ENCODE data around the gene UTY.
"Not testable (repeated sequence)": the region's sequence is repeated elsewhere in the genome, so short reads cannot be mapped to it uniquely, and the experiment has no call there.

The UTY gene

DNA sequence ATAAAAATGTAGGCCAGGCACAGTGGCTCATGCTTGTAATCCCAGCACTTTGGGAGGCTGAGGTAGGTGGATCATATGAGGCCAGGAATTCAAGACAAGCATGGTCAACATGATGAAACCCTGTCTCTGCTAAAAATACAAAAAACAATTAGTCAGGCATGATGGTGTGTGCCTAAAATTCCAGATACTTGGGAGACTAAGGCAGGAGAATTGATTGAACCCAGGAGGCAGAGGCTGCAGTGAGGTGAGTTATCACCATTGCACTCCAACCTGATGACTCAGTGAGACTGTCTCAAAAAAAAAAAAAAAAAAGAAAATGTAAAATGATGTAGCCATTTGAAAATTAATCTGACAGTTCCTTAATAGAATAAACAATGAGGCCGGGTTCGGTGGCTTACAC, 171.9 kb downstream of the UTY start:
- DNase-seq (ENCODE audit: low read depth in 2 of 2, low spot score in 1 of 2) = no peak

DNA sequence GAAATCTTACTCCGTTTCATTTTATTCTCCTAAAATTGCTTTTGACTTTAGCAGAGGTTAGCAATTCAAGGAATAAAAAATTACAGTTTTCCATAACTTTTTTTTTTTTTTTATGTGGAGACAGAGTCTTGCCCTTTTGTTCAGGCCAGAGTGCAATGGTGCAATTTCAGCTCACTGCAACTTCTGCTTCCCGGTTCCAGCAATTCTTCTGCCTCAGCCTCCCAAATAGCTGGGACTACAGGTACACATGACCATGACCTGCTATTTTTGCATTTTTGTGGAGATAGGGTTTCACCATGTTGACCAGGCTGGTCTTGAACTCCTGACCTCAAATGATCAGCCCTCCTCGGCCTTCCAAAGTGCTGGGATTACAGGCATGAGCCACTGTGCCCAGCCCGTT, 179.0 kb downstream of the UTY start:
- no peak for DNase-seq (ENCODE audit: low read depth in 2 of 2, low spot score in 1 of 2)

DNA sequence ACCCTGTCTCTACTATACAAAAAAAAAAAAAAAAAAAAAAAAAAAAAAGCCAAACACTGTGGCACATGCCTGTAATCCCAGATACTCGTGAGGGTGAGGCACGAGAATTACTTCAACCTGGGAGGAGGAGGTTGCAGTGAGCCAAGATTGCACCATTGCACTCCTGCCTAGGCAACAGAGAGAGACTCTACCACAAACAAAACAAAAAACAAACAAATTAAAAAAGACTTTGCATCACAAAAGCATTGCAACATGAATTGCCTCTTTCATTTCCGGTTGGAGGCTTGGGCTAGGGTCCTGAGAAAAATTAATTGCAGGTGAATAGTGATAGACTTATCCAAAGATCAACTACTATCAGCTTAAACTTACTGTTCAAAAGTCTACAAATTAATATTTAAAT, 180.4 kb downstream of the UTY start:
- DNase-seq (ENCODE audit: low read depth in 2 of 2, low spot score in 1 of 2) = no peak

DNA sequence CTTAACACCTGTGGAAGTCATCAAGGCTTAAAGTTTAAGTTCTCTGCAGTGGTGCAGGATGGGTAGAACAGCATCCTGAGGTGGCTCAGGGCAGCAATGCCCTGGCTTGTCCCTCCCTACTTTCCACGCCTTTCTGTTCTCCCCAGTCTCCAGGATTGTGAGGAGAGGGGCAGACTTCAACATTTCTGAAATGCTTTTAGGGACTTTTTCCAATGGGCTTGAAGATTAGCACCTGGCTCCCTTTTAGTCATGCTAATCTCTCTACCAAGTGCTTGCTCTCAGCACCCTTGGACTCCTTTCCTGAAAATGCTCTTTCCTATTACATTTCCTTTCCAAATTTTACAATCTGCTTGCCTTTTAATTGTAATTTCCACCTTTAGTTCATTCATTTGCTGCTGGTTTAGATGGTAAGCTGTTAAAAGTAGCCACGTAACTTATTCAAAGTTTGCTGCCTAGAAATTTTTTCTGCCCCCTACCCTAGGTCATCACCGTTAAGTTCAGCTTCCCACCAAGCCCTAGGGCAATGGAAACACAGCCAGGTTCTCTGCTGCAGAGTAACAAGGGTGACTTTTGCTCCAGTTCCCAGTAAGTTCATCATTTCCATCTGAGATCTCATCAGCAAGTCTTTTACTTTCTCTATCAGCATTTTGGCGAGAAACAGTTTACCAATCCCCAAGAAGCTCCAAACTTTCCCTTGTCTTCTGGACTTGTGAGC, 183.5 kb downstream of the UTY start:
- no peak for DNase-seq (ENCODE audit: low read depth in 2 of 2, low spot score in 1 of 2)

DNA sequence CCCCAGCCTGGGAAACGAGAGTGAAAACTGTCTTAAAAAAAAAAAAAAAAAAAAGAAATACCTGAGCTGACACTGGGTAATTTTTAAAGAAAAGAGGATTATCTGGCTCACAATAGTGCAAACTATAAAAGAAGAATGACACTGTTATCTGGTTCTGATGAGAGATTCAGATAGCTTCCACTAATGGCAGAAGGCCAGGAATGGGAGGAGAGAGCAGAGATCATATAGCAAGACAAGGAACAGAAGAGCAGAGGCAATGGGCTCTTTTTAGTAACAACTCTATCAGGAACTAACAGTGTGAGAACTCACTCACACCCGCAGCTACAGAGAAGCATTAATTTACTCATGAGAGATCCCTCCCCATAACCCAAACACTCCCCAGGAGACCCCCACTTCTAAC, 184.8 kb downstream of the UTY start:
- DNase-seq (ENCODE audit: low read depth in 2 of 2, low spot score in 1 of 2) = no peak

DNA sequence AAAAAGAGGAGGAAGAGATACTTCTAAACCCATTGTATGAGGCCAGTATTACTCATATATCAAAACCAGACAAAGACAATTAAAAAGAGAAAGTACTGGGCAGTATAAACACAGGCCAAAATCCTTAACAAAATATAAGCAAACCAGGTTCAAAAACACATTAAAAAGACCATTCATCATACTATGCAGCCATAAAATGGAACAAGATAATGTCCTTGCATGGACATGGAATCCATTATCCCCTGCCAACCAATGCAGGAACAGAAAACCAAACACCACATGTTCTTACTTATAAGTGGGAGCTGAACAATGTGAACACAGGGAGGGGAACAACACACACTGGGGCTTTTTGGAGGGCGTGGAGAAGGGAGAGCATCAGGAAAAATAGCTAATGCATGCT, 188.6 kb downstream of the UTY start:
- no peak for DNase-seq (ENCODE audit: low read depth in 2 of 2, low spot score in 1 of 2)

DNA sequence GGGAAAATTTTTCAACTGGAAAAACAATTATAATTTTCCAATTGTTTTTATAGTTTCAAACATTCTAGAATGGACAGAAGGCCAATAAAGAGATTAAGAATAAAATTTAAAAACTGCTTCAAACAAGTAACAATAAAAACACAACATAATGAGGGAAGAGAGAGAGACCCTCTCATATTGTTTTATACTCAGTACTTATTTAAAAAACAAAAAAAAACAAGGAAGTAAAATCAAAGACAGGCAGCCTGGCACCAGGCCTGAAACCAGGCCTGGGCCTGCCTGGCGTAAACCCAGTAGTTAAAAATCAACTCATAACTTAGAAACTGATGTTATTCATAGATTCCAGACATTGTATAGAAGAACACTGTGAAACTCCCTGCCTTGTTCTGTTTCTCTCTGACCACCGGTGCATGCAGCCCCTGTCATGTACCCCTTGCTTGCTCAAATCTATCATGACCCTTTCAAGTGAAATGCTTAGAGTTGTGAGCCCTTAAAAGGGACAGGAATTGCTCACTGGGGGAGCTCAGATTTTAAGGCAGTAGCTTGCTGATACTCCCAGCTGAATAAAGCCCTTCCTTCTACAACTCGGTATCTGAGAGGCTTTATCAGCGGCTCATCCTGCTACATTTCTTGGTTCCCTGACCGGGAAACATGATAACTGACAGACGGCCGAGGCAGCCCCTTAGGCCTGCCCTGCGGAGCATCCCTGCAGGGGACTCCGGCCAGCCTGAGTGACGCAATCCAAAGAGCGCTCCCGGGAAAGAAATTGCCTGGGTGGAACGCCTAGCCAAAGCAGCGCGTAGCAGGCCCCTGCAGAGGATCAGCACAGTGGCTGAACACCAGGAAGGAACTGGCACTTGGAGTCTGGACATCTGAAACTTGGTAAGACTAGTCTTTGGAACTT, 197.4 kb downstream of the UTY start:
- DNase-seq (ENCODE audit: low read depth in 2 of 2, low spot score in 1 of 2) = not testable (repeated sequence)

DNA sequence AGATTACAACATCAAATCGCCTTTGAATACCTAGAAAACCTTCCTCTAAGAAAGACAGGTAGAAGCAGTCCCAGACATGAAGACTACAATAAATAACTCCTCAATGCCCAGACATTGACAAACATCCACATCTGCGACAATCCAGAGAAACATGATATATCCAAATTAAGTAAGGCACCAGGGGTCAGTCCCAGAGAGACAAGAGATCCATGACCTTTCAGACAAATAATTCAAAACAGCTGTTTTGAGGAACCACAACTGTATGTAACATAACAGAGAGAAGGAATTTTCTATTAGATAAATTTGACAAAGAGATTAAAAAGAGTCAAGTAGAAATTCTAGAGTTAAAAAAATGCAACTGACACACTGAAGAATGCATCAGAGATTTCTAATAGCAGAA, 200.3 kb downstream of the UTY start:
- no peak for DNase-seq (ENCODE audit: low read depth in 2 of 2, low spot score in 1 of 2)

DNA sequence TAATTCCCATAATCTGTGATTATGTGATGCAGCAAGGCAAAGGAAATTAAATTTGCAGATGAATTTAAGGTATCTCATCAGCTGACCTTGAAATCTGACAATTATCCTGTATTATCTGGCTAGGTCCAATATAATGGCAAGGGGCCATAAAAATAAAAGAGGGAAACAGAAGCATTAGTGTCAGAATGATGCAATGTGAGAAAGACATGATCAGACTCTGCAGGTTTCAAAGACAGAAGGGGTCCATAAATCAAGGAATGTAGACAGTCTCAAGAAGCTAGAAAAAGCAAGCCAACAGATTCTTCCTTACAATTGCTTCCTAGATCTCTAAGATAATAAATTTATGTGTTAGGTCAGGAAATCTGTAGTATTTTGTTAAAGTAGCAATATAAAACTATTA, 208.1 kb downstream of the UTY start:
- DNase-seq (ENCODE audit: low read depth in 2 of 2, low spot score in 1 of 2) = no peak

DNA sequence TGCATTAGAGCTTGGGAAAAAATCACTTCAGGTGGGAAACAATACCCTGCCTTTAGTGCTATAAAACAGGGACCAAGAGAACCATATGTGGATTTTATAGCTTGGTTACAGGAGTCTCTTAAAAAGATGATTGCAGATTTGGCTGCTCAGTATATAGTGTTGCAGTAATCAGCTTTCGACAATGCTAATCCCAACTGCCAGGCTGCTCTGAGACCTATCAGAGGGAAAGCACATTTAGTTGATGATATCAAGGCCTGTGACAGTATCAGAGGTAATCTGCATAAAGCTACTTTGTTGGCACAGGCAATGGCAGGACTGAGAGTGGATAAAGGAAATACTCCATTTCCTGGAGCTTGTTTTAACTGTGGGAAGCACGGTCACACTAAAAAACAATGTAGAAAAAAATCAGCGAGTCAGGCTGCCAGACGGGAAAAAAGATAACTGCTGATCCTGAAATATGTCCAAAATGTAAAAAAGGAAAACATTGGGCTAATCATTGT, 225.8 kb downstream of the UTY start:
- not testable (repeated sequence) for DNase-seq (ENCODE audit: low read depth in 2 of 2, low spot score in 1 of 2)

DNA sequence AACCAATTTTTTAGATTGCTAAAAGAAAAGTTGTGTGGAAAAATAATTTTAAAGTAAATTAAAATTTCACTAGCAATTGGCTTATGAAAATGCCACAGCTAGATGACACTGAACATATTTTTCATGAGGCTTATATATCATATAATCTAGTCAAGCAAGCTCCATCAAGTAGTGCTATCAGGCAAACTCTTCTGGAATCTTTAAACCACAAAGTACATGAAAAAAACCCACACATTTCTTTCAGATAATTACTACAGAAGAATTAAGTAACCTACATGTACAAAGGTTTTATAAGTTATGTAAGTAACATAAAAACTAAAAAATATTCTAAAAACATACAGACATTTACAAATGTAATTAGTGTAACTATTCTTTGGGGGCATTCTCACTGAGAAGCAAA, 229.4 kb downstream of the UTY start:
- DNase-seq (ENCODE audit: low read depth in 2 of 2, low spot score in 1 of 2) = no peak

DNA sequence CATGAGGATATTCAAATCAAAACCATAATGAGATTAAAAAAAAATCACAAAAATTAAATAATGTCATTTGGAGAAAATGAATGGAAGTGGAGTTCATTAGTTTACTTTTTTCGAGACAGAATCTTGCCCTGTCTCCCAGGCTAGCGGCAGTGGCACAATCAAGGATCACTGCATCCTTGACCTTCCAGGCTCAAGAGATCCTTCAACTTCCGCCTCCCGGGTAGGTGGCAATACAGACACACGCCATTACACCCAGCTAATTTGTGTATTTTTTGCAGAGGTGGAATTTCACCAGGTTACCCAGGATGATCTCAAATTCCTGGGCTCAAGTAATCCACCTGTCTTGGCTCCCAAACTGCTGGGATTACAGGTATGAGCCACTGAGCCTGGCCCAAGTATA, 236.1 kb downstream of the UTY start:
- DNase-seq (ENCODE audit: low read depth in 2 of 2, low spot score in 1 of 2) = no peak

DNA sequence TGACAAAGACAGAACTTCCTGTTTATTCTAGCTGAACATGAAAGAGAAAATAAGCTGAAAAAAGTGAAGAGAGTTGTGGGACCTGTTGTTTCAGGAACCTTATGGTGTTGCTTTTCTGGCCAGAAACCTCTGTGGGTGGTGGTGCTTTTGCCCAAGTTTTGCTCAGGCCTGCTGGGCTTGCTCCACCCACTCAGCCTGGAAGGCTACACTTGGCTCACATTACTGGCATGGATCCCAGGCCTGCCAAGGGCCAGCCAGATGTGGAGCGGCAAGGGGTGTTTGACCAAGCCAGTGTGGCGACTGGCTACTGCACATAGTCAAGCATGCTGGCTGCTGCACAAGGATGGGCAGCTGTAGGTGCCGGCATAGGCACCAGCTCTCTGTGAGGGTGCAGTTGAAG, 245.9 kb downstream of the UTY start:
- DNase-seq (ENCODE audit: low read depth in 2 of 2, low spot score in 1 of 2) = no peak

DNA sequence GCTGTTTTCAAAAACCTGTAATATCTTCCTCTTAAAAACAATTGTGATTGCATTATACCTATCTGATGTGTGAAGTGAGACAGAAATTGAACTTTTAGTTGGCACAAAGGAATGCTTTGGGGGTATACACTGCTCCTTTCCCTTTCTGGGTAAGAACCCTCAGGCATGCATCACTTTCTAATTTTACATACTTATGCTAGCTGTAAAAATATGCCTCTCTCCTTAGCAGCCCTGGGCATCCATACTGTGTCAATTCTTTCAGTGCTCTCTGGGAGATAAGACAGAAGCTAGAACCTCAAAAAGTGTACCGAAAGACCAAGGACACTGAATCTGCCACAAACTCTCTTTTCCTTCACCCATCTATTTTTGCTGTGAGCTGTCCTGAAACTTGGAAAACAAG, 246.7 kb downstream of the UTY start:
- DNase-seq (ENCODE audit: low read depth in 2 of 2, low spot score in 1 of 2) = no peak

DNA sequence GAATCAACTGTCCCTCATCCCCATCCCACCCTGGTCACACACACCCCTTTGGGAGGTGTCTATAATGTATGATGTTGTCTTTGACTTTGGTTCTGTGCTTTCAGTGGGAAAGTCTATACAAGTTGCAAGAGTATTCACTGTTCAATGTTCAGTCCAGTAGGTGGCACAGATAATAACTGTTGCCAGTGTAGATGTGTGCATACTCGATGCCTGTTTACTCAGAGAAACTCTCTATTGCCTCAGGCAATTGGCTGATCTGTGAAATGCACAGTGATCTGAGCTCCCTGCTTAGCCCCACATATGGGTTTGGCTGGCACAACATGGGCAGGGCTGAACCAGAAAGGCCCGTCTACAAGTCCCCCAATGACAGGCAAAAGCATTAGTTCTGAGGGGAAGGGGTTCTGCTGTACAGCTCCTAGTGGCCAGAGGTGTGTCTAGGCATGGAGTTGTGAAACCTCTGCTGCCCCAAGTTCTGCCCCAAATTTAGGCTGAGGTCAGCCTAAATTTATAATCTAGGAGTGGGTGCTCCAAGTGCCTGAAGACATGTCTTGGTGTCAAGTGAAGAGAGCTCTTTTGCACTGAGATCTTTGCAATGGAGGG, 252.4 kb downstream of the UTY start:
- no peak for DNase-seq (ENCODE audit: low read depth in 2 of 2, low spot score in 1 of 2)

DNA sequence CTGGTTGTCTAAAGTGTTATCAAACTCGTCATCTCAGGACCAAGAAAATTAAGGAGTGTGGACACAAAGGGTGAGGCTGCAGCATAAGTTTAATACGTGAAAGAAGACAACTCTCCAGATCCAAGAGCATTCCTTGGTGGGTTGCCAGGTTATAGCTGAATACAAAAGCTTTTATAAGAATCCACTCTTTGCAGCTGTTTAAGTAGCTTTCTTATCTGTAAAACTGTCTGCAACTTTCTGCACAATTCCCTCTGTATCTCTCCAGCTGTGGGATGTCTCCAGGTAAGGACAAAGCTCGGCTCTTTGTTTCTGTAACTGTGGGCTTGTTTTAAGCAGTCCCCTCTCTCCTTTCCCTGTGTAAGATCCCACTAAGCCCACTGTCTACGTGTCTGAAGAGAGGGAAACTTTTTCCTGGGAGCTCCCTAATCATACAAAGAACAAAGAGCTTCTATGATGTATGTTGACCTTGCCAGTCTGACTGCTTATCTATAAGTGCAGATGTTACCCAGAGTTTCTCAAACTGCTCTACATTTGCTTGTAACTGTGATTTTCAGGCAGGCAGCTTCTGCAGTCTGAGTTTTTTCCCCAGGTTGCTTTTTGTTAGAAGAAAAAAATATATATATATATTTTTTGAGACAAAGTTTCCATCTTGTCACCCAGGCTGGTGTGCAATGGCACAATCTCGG, 268.7 kb downstream of the UTY start:
- DNase-seq (ENCODE audit: low read depth in 2 of 2, low spot score in 1 of 2) = no peak

DNA sequence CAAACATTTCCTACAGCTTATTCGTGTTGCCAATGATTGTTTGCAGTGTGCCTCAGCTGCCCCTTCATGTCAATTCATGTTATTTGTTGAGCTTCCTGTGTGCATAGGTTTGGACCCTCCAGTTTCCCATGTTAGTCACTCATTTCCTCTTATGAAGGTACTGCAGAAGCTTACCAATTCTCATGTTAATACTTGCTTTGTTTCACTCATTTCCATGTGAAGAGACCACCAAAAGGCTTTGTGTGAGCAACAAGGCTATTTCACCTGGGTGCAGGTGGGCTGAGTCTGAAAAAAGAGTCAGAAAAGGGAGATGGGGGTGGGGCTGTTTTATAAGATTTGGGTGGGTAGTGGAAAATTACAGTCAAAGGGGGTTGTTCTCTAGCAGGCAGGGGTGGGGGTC, 274.6 kb downstream of the UTY start:
- DNase-seq (ENCODE audit: low read depth in 2 of 2, low spot score in 1 of 2) = no peak

All from stimulated activated CD8-positive, alpha-beta memory T cell treated with anti-CD3 and anti-CD28 coated beads, Interleukin-4, amount 100 ng/mL, for 1 hour (primary cell).